ENCODE measurements around the gene DSCAML1. TPM values are rescaled to one million over a fixed set of nuclear protein-coding genes. Genes with fewer than 3 reads are reported as not detected.

Gene DSCAML1
- total RNA-seq, 2 donors from 2014 or later: 0.21 to 0.41 TPM

DNA sequence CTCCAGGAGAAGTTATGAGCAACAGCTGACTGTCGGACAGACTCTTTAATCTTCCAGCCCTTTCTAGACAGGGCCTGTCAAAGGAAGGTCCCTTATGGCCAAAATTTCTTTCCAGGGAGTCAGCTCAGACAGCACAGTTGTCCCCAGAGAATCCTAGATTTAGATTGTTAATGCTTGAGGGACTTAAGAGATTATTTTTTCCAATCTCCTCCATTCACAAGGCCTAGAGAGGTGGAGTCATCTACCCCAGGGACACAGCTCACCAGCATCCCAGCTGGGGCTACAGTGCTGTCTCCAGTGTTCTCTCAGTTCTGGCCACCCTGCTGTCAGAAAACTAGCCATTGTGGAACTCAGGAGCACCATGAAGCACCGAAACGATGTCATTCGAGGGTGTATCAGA, 7.8 kb downstream of the DSCAML1 start:
- H3K27me3 ChIP-seq (replicated peaks; ENCODE audit: insufficient read depth): no peaks in the 10 kb centered on the region
- H3K27ac ChIP-seq: no peak overlapping the region
- no peak overlapping the region for H3K4me3 ChIP-seq
- TF ChIP-seq, protein P1, sequence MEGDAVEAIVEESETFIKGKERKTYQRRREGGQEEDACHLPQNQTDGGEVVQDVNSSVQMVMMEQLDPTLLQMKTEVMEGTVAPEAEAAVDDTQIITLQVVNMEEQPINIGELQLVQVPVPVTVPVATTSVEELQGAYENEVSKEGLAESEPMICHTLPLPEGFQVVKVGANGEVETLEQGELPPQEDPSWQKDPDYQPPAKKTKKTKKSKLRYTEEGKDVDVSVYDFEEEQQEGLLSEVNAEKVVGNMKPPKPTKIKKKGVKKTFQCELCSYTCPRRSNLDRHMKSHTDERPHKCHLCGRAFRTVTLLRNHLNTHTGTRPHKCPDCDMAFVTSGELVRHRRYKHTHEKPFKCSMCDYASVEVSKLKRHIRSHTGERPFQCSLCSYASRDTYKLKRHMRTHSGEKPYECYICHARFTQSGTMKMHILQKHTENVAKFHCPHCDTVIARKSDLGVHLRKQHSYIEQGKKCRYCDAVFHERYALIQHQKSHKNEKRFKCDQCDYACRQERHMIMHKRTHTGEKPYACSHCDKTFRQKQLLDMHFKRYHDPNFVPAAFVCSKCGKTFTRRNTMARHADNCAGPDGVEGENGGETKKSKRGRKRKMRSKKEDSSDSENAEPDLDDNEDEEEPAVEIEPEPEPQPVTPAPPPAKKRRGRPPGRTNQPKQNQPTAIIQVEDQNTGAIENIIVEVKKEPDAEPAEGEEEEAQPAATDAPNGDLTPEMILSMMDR (IDR thresholded peaks at IDR 0.05): no peak
- no peaks in the 10 kb centered on the region for H3K4me1 ChIP-seq (ENCODE audit: control insufficient read depth in 1 of 2, low read depth in 2 of 2)
- no peak for DNase-seq (ENCODE audit: low spot score)
- no peak for ATAC-seq (ENCODE audit: insufficient number of reproducible peaks, low FRiP score, low read depth)
- H3K36me3 ChIP-seq: no peaks in the 10 kb centered on the region
- H3K9me3 ChIP-seq: no peaks in the 10 kb centered on the region

DNA sequence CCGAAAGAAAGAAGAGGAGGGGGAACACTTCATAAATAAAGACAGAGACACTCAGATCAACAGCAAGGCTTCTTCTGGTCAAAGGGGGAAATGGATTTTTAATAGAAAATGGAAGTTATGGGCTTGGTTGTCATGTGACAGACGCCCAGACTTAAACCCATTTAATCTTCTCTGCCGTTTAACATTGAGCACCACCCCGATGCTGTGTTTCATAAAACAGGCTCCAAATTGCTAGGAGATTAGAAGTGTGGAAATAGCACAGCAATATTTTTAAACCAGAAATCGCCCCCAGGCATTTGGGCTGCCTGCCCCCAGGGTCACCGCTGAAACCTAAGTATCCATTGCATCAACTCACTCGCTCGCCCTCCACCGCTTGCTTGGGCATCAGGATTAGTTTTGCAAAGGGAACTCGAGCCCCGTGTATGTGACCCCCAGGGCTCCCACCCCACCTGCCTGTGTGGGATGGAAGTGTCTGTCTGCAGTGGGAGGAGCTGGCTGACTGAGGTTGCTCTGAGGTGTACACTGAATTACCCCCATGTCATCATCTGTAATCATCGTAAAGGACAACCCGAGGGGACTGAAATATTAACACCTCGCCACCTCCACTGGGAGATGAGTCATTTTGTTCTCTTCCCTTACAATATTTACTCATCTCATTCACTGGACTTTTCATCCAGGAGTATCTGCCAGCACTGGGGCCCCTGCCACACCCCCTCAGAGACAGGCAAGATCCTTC, 10.7 kb downstream of the DSCAML1 start:
- no peak for DNase-seq (ENCODE audit: low spot score)
- Histone ChIP-seq H3K36me3 (no peaks in the 10 kb centered on the region), H3K4me3 (no peak overlapping the region), H3K27me3 (replicated peaks; ENCODE audit: insufficient read depth) (no peaks in the 10 kb centered on the region), H3K4me1 (ENCODE audit: control insufficient read depth in 1 of 2, low read depth in 2 of 2) (no peaks in the 10 kb centered on the region), H3K27ac (no peak overlapping the region), H3K9me3 (no peaks in the 10 kb centered on the region)
- ATAC-seq (ENCODE audit: insufficient number of reproducible peaks, low FRiP score, low read depth): no peak
- TF ChIP-seq, protein P1 (IDR thresholded peaks at IDR 0.05): no peak

DNA sequence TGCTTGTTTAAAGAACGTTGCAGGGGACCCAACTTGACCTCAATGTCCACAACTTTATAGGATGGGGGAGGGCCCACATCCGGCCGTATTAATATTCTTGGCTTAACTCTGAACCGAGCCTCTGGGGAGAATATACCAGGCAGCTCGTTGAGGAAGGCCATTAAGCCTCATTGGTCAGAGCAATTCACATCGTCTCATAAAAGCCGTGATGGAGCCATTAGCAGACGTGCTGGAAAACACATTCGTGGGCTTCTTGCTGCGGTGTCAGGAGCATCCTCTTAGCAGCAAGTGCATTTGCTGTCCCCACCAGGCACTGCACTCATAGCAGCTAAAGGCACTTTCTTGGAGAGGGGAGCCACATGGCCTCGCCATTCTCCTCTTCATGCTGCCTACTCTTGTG, 14.9 kb downstream of the DSCAML1 start:
- no peaks in the 10 kb centered on the region for H3K36me3 ChIP-seq
- H3K27ac ChIP-seq: no peak overlapping the region
- no peaks in the 10 kb centered on the region for H3K27me3 ChIP-seq (replicated peaks; ENCODE audit: insufficient read depth)
- TF ChIP-seq, protein P1 (IDR thresholded peaks at IDR 0.05): no peak
- no peaks in the 10 kb centered on the region for H3K4me1 ChIP-seq (ENCODE audit: control insufficient read depth in 1 of 2, low read depth in 2 of 2)
- H3K9me3 ChIP-seq: no peaks in the 10 kb centered on the region
- no peak for ATAC-seq (ENCODE audit: insufficient number of reproducible peaks, low FRiP score, low read depth)
- no peak overlapping the region for H3K4me3 ChIP-seq
- DNase-seq (ENCODE audit: low spot score): no peak

DNA sequence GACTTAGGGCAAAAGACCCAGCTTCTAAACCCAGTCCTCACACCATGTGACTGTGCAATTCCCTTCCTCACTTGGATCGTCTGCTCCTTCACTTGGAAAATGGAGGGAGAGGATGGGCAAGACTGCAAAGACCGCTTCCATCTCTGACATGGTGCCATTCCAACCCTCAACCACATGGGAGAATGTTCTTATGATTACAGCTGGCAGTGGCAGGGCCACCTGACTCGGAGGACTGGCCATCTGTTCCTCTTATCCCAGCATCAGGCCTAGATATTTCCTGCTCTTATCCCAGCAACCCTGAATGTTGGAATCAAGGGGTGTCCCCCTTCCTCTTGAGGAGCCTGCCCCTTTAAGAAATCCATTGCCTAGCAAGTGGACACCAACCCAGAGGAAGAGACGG, 15.4 kb downstream of the DSCAML1 start:
- H3K27ac ChIP-seq: no peak overlapping the region
- no peak for ATAC-seq (ENCODE audit: insufficient number of reproducible peaks, low FRiP score, low read depth)
- H3K4me1 ChIP-seq (ENCODE audit: control insufficient read depth in 1 of 2, low read depth in 2 of 2): no peaks in the 10 kb centered on the region
- TF ChIP-seq, protein P1 (IDR thresholded peaks at IDR 0.05): no peak
- H3K27me3 ChIP-seq (replicated peaks; ENCODE audit: insufficient read depth): no peaks in the 10 kb centered on the region
- no peak for DNase-seq (ENCODE audit: low spot score)
- no peak overlapping the region for H3K4me3 ChIP-seq
- no peaks in the 10 kb centered on the region for H3K36me3 ChIP-seq
- H3K9me3 ChIP-seq: no peaks in the 10 kb centered on the region

DNA sequence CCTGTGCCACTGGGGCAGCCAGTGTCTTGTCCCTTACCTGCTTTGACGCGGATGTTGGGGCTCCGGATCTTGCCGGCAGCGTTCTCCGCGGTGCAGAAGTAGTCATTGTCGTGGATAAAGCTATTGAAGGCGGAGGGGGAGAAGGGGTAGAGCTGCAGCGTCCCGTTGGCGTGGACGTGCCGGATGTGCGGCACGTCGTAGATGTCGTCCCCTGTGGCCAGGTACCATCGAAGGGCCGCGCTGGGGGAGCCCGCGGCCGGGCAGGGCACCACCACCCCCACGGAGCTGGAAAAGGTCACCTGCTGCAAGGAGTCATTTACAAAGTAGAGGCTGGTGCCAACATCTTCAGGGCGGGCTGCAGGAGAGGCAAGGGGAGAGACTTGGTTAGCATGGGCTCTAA, 16.6 kb downstream of the DSCAML1 start:
- ATAC-seq (ENCODE audit: insufficient number of reproducible peaks, low FRiP score, low read depth) (no peak), DNase-seq (ENCODE audit: low spot score) (no peak)
- TF ChIP-seq, protein P1 (IDR thresholded peaks at IDR 0.05): no peak
- no peaks in the 10 kb centered on the region for H3K4me1 ChIP-seq (ENCODE audit: control insufficient read depth in 1 of 2, low read depth in 2 of 2)
- H3K9me3 ChIP-seq: no peaks in the 10 kb centered on the region
- H3K27me3 ChIP-seq (replicated peaks; ENCODE audit: insufficient read depth): no peaks in the 10 kb centered on the region
- no peak overlapping the region for H3K4me3 ChIP-seq
- no peak overlapping the region for H3K27ac ChIP-seq
- H3K36me3 ChIP-seq: no peaks in the 10 kb centered on the region

All from thoracic aorta (tissue), 2 donors.